ENCODE measurements around the gene MBD5.

Gene MBD5

GRCh38 chr2:148548716-148549400 is 528.0 kb downstream of the MBD5 start:
- Mint-ChIP-seq H3K27ac (no peak overlapping the region), H3K27me3 (no peaks in the 10 kb centered on the region), H3K4me3 (no peak overlapping the region), H3K9me3 (no peaks in the 10 kb centered on the region), H3K4me1 (peaks cover 35% of the 10 kb centered on the region), H3K36me3 (no peaks in the 10 kb centered on the region)
- CTCF ChIA-PET = no interaction called here
- DNase-seq = no peak

GRCh38 chr2:148552675-148553331 is 531.9 kb downstream of the MBD5 start:
- no peak overlapping the region for H3K4me3 Mint-ChIP-seq
- no peaks in the 10 kb centered on the region for H3K9me3 Mint-ChIP-seq
- H3K27ac Mint-ChIP-seq = no peak overlapping the region
- H3K4me1 Mint-ChIP-seq = peaks cover 4% of the 10 kb centered on the region
- H3K27me3 Mint-ChIP-seq = no peaks in the 10 kb centered on the region
- no peaks in the 10 kb centered on the region for H3K36me3 Mint-ChIP-seq
- peak; percentile 64 for DNase-seq
- CTCF ChIA-PET = interaction anchor here (0.7 to 2.8 kb wide), 6 partner anchors 12 to 91 kb away, joined by 3 to 9 read pairs (median 4); no protein-coding TSS in a partner anchor

- Mint-ChIP-seq H3K4me3 (no peak overlapping the region), H3K9me3 (peaks cover 3% of the 10 kb centered on the region), H3K4me1 (peaks cover 4% of the 10 kb centered on the region), H3K27ac (no peak overlapping the region), H3K27me3 (no peaks in the 10 kb centered on the region), H3K36me3 (peaks cover 4% of the 10 kb centered on the region)
- DNase-seq = no peak
- CTCF ChIA-PET = interaction anchor here (0.7 to 2.8 kb wide), 8 partner anchors 13 to 105 kb away, joined by 3 to 9 read pairs (median 4); no protein-coding TSS in a partner anchor
Measured at GRCh38 chr2:148553332-148553887, 532.5 kb downstream of the MBD5 start.

GRCh38 chr2:148554459-148555247 is 533.8 kb downstream of the MBD5 start:
- Mint-ChIP-seq H3K36me3 (peaks cover 4% of the 10 kb centered on the region), H3K4me1 (peaks cover 4% of the 10 kb centered on the region), H3K27me3 (no peaks in the 10 kb centered on the region), H3K4me3 (no peak overlapping the region), H3K9me3 (peaks cover 3% of the 10 kb centered on the region), H3K27ac (no peak overlapping the region)
- DNase-seq = no peak
- CTCF ChIA-PET = interaction anchor here (0.9 to 1.5 kb wide), 2 partner anchors 46 to 104 kb away, joined by 3 to 4 read pairs; no protein-coding TSS in a partner anchor

- Mint-ChIP-seq H3K27ac (no peak overlapping the region), H3K27me3 (peaks cover under 1% of the 10 kb centered on the region), H3K36me3 (peaks cover 4% of the 10 kb centered on the region), H3K9me3 (peaks cover 3% of the 10 kb centered on the region), H3K4me3 (no peak overlapping the region), H3K4me1 (peaks cover 4% of the 10 kb centered on the region)
- no peak for DNase-seq
- CTCF ChIA-PET = no interaction called here
Measured at GRCh38 chr2:148555622-148556294, 534.9 kb downstream of the MBD5 start.

GRCh38 chr2:148557844-148558436 is 537.0 kb downstream of the MBD5 start:
- no peak overlapping the region for H3K4me3 Mint-ChIP-seq
- H3K36me3 Mint-ChIP-seq = peaks cover 4% of the 10 kb centered on the region
- peaks cover 3% of the 10 kb centered on the region for H3K9me3 Mint-ChIP-seq
- CTCF ChIA-PET = interaction anchor here (0.9 kb wide), 1 partner anchor 33 kb away, joined by 3 read pairs; no protein-coding TSS in a partner anchor
- no peaks in the 10 kb centered on the region for H3K4me1 Mint-ChIP-seq
- peaks cover 5% of the 10 kb centered on the region for H3K27me3 Mint-ChIP-seq
- H3K27ac Mint-ChIP-seq = no peak overlapping the region
- DNase-seq = no peak

GRCh38 chr2:148560496-148560895 is 539.6 kb downstream of the MBD5 start:
- Mint-ChIP-seq H3K4me3 (no peak overlapping the region), H3K36me3 (peaks cover 4% of the 10 kb centered on the region), H3K27me3 (peaks cover 9% of the 10 kb centered on the region), H3K9me3 (peaks cover 3% of the 10 kb centered on the region), H3K4me1 (no peaks in the 10 kb centered on the region), H3K27ac (no peak overlapping the region)
- CTCF ChIA-PET = no interaction called here
- DNase-seq = no peak

- DNase-seq = no peak
- H3K27ac Mint-ChIP-seq = no peak overlapping the region
- H3K36me3 Mint-ChIP-seq = peaks cover 4% of the 10 kb centered on the region
- no peaks in the 10 kb centered on the region for H3K4me1 Mint-ChIP-seq
- no peak overlapping the region for H3K4me3 Mint-ChIP-seq
- H3K9me3 Mint-ChIP-seq = peaks cover 3% of the 10 kb centered on the region
- H3K27me3 Mint-ChIP-seq = peaks cover 14% of the 10 kb centered on the region
- CTCF ChIA-PET = no interaction called here
Measured at GRCh38 chr2:148561389-148561788, 540.5 kb downstream of the MBD5 start.

GRCh38 chr2:148565272-148565894 is 544.5 kb downstream of the MBD5 start:
- DNase-seq = no peak
- H3K27me3 Mint-ChIP-seq = peaks cover 18% of the 10 kb centered on the region
- no peak overlapping the region for H3K4me3 Mint-ChIP-seq
- no peak overlapping the region for H3K27ac Mint-ChIP-seq
- no peaks in the 10 kb centered on the region for H3K9me3 Mint-ChIP-seq
- H3K36me3 Mint-ChIP-seq = no peaks in the 10 kb centered on the region
- H3K4me1 Mint-ChIP-seq = peaks cover 13% of the 10 kb centered on the region
- CTCF ChIA-PET = interaction anchor here (2.1 kb wide), 1 partner anchor 425 kb away, joined by 6 read pairs; no protein-coding TSS in a partner anchor
